Lower leg skin (tissue), 4 donors: ENCODE results near the gene NXF2B. TPM values are rescaled to one million over a fixed set of nuclear protein-coding genes. Genes with fewer than 3 reads are reported as not detected.

ENCODE experiments used
- DNase-seq, 2 donors: peaks; one replicate each; pipeline ENCODE4 v3.0.0-alpha.2; 2019; ENCODE audit warnings: low spot score in 2 of 2
- H3K4me3 ChIP-seq: fragments of 200-600 bp; sonication (generic); 2 replicates; pipeline ENCODE4 v1.5.1; 2017; ENCODE audit warnings: mild to moderate bottlenecking, low read depth; ENCODE audit not compliant: poor library complexity, severe bottlenecking
- CTCF ChIP-seq, 3 donors: fragments of 450-650 bp; IDR thresholded peaks; one replicate each; pipeline ENCODE4 v1.5.1; 2016; ENCODE audit warnings: antibody characterized with exemption in 3 of 3, mild to moderate bottlenecking in 3 of 3, moderate library complexity in 2 of 3
- POLR2A ChIP-seq, 2 donors: fragments of 450-650 bp; IDR thresholded peaks; one replicate each; pipeline ENCODE4 v1.6.1; 2016 to 2017; ENCODE audit warnings: antibody characterized with exemption in 2 of 2, mild to moderate bottlenecking in 1 of 2, moderate library complexity in 1 of 2
- WGBS, 2 donors: methylation state at CpG; one replicate each; pipeline ENCODE4 v1.1.5; 2018; 5-methylcytosine and 5-hydroxymethylcytosine counted together
- intact Hi-C: fragments of 100-400 bp; cut with DNase I; formaldehyde crosslinking; loops from one replicate; pipeline ENCODE4 v1.15.0; 2023; ENCODE audit warnings: low total_unique reads
- total RNA-seq, 4 donors: library from RNA; depleted of rRNA; stranded (reverse); fragments of >200 nt; gene quantifications; one replicate each; pipeline ENCODE4 v1.1.0, GENCODE V29; 2016

The NXF2B gene
- total RNA-seq, 4 donors from 2014 or later, result not detected

GRCh38 chrX:102339312-102340298 is 100.2 kb downstream of the NXF2B start:
- DNase-seq, result peak in 1 of 2 donors; percentile 67
- intact Hi-C loops, result no loop called here
- no peak for TF ChIP-seq POLR2A (IDR thresholded peaks at IDR 0.05)
- 80 to 83% methylated on average over 11 to 18 of the region's 19 CpGs for WGBS, 2 donors
- H3K4me3 ChIP-seq, result no peak overlapping the region

- TF ChIP-seq CTCF (IDR thresholded peaks at IDR 0.05) (no peak), POLR2A (IDR thresholded peaks at IDR 0.05) (no peak)
- WGBS, 2 donors, result 61 to 89% methylated on average over 3 to 4 of the region's 4 CpGs
- intact Hi-C loops, result no loop called here
- DNase-seq, result no peak
- no peak overlapping the region for H3K4me3 ChIP-seq
These were observed 101.6 kb downstream of the NXF2B start for GRCh38 chrX:102338162-102338561.

Other genes with a start within 250 kb of the NXF2B start
- gene TCP11X1, start 224.7 kb downstream of the NXF2B start, total RNA-seq, result not detected
- not detected for gene NXF2, start 192.8 kb downstream of the NXF2B start, total RNA-seq
- not detected for gene TCP11X2, start 31.8 kb upstream of the NXF2B start, total RNA-seq
- not detected for gene TMSB15A, start 76.7 kb upstream of the NXF2B start, total RNA-seq
- 10 to 100 TPM; 14.4 to 25.1 (median 19.5) TPM for gene ARMCX5, start 159.5 kb upstream of the NXF2B start, total RNA-seq
- gene GPRASP1, start 211.5 kb upstream of the NXF2B start, total RNA-seq, result 1 to 10 TPM; 3.6 to 5.1 (median 4.2) TPM